ENCODE results near the gene NXPE2.

The NXPE2 gene

GRCh38 chr11:114709960-114710359 is 31.6 kb downstream of the NXPE2 start:
- TF ChIP-seq ZNF274 (IDR thresholded peaks at IDR 0.05; ENCODE audit: low read depth, low read length) = no peak
- no peak overlapping the region for H3K4me3 ChIP-seq (ENCODE audit: low read length)

GRCh38 chr11:114713756-114714155 is 35.4 kb downstream of the NXPE2 start:
- TF ChIP-seq ZNF274 (IDR thresholded peaks at IDR 0.05; ENCODE audit: low read depth, low read length) = no peak
- H3K4me3 ChIP-seq (ENCODE audit: low read length) = no peak overlapping the region

- TF ChIP-seq ZNF274 (IDR thresholded peaks at IDR 0.05; ENCODE audit: low read depth, low read length) = no peak
- H3K4me3 ChIP-seq (ENCODE audit: low read length) = no peak overlapping the region
These were observed 41.2 kb downstream of the NXPE2 start for GRCh38 chr11:114719562-114719961.

GRCh38 chr11:114724916-114725524 is 46.7 kb downstream of the NXPE2 start:
- H3K4me3 ChIP-seq (ENCODE audit: low read length) = no peak overlapping the region
- no peak for TF ChIP-seq ZNF274 (IDR thresholded peaks at IDR 0.05; ENCODE audit: low read depth, low read length)

- no peak for TF ChIP-seq ZNF274 (IDR thresholded peaks at IDR 0.05; ENCODE audit: low read depth, low read length)
- H3K4me3 ChIP-seq (ENCODE audit: low read length) = no peak overlapping the region
These were observed 47.3 kb downstream of the NXPE2 start for GRCh38 chr11:114725623-114726022.

GRCh38 chr11:114736806-114737205 is 58.5 kb downstream of the NXPE2 start:
- no peak overlapping the region for H3K4me3 ChIP-seq (ENCODE audit: low read length)

GRCh38 chr11:114738954-114739353 is 60.6 kb downstream of the NXPE2 start:
- TF ChIP-seq ZNF274 (IDR thresholded peaks at IDR 0.05; ENCODE audit: low read depth, low read length) = no peak
- H3K4me3 ChIP-seq (ENCODE audit: low read length) = no peak overlapping the region

More at GRCh38 chr11:114736806-114737205, 58.5 kb downstream of the NXPE2 start:
- TF ChIP-seq ZNF274 (IDR thresholded peaks at IDR 0.05; ENCODE audit: low read depth, low read length) = no peak

GRCh38 chr11:114745150-114745671 is 66.9 kb downstream of the NXPE2 start:
- no peak for TF ChIP-seq ZNF274 (IDR thresholded peaks at IDR 0.05; ENCODE audit: low read depth, low read length)
- no peak overlapping the region for H3K4me3 ChIP-seq (ENCODE audit: low read length)

GRCh38 chr11:114746013-114746412 is 67.7 kb downstream of the NXPE2 start:
- no peak for TF ChIP-seq ZNF274 (IDR thresholded peaks at IDR 0.05; ENCODE audit: low read depth, low read length)
- no peak overlapping the region for H3K4me3 ChIP-seq (ENCODE audit: low read length)
